ENCODE results near the gene PRKAR1B.
"Not testable (repeated sequence)": the region's sequence is repeated elsewhere in the genome, so short reads cannot be mapped to it uniquely, and the experiment has no call there.

Gene PRKAR1B

DNA sequence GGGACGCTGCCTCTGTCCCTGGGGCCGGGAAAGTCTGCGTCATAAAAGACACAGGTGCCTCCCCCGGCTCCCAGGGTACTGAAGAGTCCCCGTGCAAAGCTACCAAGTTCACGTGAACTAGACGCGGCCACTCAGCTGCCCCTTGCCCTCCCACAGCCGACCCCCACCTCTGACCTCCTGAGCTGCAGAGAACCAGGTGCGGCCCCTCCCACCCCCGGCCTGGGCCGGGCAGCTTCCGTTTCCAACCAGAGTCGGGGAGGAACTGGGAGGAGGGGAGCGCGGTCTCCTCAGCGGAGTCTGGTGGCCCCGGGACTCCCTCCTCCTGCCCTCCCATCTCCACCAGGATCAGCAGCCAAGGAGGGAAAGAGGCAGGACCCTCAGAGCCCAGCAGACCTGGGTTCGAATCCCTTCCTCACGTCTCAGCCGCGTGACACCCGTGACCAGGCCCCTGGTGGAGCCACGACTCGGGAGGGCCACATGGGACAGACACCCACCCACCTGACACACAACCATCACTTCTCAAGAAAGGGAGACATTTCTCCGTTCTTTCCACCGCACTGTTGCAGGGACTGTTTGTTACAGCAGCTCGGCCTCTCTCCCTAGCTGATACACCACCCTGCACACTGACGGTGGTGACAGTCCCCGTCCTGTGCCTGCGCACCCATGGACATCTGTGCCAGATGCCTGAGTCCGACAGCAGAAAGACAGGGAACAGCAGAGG lies 170.1 kb downstream of the PRKAR1B start:
- no peak for DNase-seq (ENCODE audit: low read depth in 2 of 2)

DNA sequence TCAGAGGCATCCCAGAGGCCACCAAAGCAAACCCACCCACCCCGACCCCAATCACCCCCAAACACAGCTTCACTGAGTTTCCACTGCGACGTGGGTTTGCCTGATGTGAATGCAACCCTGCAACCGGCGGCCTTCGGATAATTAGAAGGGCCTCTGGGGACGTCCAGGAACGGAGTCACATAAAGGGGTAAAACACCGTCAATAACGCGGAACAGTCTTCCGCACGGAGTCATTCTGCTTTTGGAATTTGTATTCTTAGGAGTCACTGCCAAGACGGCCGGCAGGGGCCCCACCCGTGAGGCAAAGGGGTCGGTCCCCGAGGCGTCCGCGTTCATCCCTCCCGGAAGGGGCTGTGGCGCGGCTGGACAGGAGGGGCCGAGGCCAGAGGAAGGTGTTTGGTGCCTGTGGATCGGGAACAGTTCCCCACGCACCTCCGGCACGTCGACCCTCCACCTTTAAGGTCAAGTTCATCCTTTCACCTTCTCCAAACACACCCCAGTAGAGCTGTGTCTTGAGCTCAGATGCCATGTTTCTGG lies 170.7 kb downstream of the PRKAR1B start:
- DNase-seq (ENCODE audit: low read depth in 2 of 2) = no peak

- no peak for DNase-seq (ENCODE audit: low read depth in 2 of 2)
These were observed 171.4 kb downstream of the PRKAR1B start for GRCh38 chr7:555551-556160.

DNA sequence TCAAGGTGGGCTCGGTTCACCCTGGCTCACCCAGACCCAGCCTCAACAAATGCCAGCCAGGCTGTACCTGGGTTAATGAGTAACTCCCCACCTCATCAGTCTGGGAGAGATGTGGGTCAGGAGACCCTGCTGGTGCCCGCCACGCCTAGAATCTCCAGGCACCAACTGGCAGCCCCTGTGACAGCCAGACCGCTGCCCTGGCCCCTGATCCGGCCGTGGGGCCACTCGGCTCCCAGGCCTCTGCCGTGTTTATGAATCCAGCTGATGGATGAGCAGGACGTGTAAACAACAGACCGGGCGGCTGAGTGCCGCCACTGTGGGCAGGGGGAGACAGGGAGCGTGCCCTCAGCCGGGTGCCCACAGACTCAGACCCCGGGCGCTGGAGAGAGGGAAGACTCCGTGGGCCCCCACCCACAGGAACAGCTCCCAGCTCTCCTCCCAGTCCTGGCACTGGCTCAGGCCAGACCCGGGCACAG lies 173.4 kb downstream of the PRKAR1B start:
- DNase-seq (ENCODE audit: low read depth in 2 of 2) = no peak

DNA sequence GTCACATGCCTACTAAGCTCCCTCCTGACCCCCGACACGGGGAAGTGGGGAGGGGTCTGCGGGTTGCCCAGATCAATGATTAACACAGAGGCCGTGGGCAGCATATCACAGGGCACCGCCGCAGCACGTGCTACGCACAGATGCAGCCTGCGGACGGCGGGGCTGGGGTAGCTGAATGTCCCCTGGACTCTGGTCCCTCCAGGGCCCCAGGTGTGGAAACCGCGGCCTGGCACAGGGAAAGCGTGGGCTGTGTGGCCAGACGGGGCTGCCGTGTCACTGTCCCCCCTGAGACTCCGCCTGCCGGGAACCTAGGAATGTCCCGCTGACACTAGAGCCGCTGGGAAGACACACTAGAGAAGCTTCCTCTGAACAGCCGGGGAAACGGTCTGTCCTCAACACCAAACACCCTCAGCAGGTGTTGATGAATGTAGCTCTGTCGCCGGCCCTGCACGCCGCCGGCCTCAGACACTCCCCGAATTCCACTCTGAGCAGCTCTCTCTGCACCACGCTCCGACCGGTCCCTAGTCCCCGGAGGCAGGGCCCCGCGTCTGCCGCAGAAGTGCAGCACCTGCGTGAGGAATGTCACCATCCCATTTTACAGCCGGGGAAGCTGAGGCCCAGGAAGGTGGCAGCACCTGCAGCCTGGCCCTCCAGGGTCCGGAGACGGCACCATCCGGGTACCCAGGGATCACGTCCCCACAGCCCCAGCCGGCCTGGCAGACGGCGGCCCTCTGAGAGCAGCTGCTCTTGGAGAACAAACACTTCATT lies 174.0 kb downstream of the PRKAR1B start:
- no peak for DNase-seq (ENCODE audit: low read depth in 2 of 2)

GRCh38 chr7:552151-552867 lies 174.8 kb downstream of the PRKAR1B start:
- not testable (repeated sequence) for DNase-seq (ENCODE audit: low read depth in 2 of 2)

GRCh38 chr7:551615-551970 lies 175.5 kb downstream of the PRKAR1B start:
- not testable (repeated sequence) for DNase-seq (ENCODE audit: low read depth in 2 of 2)

DNA sequence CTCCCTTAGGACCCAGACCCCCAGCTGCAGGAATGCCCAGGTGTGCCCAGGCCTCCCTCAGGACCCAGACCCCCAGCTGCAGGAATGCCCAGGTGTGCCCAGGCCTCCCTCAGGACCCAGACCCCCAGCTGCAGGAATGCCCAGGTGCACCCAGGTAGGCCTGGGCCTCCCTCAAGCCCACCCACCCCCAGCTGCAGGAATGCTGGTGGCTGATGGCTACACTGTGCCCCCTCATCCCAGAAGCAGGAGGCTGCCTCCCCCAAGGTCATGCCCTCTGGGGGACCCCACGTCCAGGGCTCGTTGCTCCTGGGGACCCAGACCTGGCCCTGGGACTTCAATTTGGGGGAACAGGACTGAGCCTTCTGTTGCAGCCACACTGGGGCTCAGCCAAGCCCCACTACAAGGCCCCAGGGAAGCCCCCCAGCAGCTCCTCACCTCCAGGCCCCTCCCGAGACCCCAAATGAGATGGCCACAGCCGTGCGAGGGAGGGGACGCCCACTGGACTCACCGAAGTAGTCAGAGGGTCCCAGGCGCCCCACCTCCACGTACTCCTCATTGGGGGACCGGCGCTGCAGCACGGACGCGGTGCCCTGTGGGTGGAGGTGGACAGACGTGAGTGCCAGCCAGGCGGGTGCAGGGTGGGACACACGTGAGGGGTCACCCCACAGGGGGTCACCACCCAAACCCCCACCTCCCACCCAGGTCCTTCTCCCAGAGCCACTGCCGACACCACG lies 176.0 kb downstream of the PRKAR1B start:
- no peak for DNase-seq (ENCODE audit: low read depth in 2 of 2)

GRCh38 chr7:549891-550625 lies 177.0 kb downstream of the PRKAR1B start:
- DNase-seq (ENCODE audit: low read depth in 2 of 2) = no peak

GRCh38 chr7:549066-549890 lies 177.8 kb downstream of the PRKAR1B start:
- no peak for DNase-seq (ENCODE audit: low read depth in 2 of 2)

- no peak for DNase-seq (ENCODE audit: low read depth in 2 of 2)
These were observed 178.7 kb downstream of the PRKAR1B start for GRCh38 chr7:548401-548800.

- DNase-seq (ENCODE audit: low read depth in 2 of 2) = no peak
These were observed 181.6 kb downstream of the PRKAR1B start for GRCh38 chr7:545470-545869.

GRCh38 chr7:544338-545221 lies 182.5 kb downstream of the PRKAR1B start:
- no peak for DNase-seq (ENCODE audit: low read depth in 2 of 2)

DNA sequence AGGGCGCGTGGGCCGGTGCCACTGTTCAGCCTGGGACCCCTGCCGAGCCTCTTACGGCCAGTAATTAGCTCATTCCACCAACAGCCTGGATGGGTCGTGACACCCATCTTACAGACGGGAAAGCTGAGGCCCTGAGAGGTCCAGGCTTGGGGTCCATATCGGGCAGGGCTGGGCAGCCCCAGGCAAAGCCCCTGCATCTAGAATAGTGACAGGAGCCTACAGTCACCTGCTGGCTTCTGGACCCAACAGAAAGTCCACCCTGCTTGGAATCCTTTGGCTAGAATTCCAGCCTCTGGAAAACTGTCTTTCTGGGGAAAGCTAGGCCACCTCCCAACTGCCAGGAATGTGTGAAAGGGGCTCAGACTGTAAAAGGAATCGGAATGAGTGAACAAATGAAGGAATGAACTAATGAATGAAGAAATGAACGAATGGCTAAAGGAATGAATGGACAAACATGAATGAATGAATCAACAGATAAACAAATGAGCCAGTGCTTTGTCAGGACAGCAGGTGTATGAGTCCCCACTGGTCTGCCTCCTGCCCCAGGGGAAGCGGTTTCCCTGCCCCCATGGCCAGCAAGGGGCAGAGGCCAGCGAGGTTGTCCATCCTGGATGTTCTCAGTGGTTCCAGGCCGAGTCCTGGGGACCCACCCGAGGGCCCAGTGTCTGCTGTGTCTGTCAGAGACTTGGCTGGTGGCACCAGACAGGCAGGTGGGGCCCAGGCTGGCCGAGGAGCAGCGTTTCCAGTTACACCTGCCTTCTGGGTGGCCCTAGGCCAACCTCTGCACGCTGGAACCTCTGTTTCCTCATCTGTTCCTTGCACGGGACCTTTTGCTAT lies 183.4 kb downstream of the PRKAR1B start:
- no peak for DNase-seq (ENCODE audit: low read depth in 2 of 2)

DNA sequence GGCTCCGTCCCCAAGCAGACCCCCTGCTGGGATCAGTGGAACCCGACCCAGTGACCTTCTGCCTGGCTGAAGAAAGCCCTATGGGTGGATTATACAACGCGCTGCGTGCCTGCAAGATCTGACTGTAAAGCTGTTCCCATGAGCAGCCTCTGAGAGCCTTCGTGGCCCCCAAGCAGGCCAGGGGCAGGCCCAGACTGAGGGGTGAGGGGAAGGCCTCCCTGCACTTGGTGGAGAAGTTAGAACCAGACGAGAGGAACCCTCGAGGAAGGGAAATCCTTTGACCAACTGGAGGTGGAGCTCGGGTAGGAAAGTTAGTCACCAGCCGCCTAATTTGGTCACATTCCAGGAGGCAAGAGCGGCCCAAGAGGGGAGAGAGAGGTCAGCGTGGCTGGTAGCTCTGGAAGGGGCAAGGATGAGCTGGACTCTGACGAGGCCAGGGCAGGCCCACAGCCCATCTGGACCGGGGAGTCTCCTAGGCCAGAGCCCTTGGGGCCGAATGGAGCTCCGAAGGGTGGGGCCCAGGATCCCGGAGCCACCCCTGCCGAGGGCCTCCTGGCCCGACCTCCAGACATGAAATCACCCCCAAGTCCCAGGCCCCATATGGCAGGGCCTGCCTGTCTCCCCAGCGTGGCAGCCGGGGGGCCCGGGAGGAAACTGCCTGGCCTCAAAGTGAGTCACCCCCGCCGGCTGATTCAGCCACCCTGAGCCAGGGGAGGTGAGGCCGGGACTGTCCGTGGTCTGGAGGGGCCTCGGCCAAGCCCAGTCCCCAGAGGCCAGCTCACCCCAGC lies 184.2 kb downstream of the PRKAR1B start:
- no peak for DNase-seq (ENCODE audit: low read depth in 2 of 2)

GRCh38 chr7:542131-542712 lies 184.9 kb downstream of the PRKAR1B start:
- DNase-seq (ENCODE audit: low read depth in 2 of 2) = no peak
